ENCODE measurements around the gene NOP53. TPM values are rescaled to one million over a fixed set of nuclear protein-coding genes. Genes with fewer than 3 reads are reported as not detected.

Gene NOP53
- total and polyA plus RNA-seq, 10 donors = 280 to 858 (median 406) TPM

- Histone ChIP-seq H3K4me3 (no peak overlapping the region), H3K27ac (no peak overlapping the region), H3K9me3 (peaks cover 0 to 11% (median 0%) of the 10 kb centered on the region in 8 donors), H3K27me3 (replicated peaks in 1 of 7) (peaks cover 0 to 13% (median 0%) of the 10 kb centered on the region in 7 donors), H3K4me1 (no peaks in the 10 kb centered on the region), H3K36me3 (no peaks in the 10 kb centered on the region)
- WGBS, 5 donors = 57 to 61% (median 58%) methylated on average over 14 of the region's 14 CpGs
- DNase-seq = no peak
- intact Hi-C loops (cut with DNase I; ENCODE audit: low total_unique reads) = no loop called here
- TF ChIP-seq POLR2A (IDR thresholded peaks at IDR 0.05) = no peak
- TF ChIP-seq POLR2AphosphoS5 (IDR thresholded peaks at IDR 0.05) = no peak
- no peak for TF ChIP-seq CTCF (IDR thresholded peaks at IDR 0.05 in 8 of 11, conservative IDR thresholded peaks at IDR 0.05 in 3 of 11)
These were observed 52.9 kb downstream of the NOP53 start for GRCh38 chr19:47797996-47798903.

GRCh38 chr19:47798904-47799266 lies 53.5 kb downstream of the NOP53 start:
- intact Hi-C loops (cut with DNase I; ENCODE audit: low total_unique reads) = no loop called here
- WGBS, 5 donors = 55 to 79% (median 77%) methylated on average over 4 of the region's 4 CpGs

GRCh38 chr19:47801270-47801669 lies 55.9 kb downstream of the NOP53 start:
- intact Hi-C loops (cut with DNase I; ENCODE audit: low total_unique reads) = no loop called here
- WGBS, 5 donors = 90 to 99% (median 94%) methylated on average over 4 of the region's 4 CpGs
- H3K4me3 ChIP-seq = no peak overlapping the region

More at GRCh38 chr19:47798904-47799266, 53.5 kb downstream of the NOP53 start:
- H3K4me1 ChIP-seq = no peaks in the 10 kb centered on the region
- DNase-seq = no peak
- no peak overlapping the region for H3K27ac ChIP-seq
- H3K27me3 ChIP-seq (replicated peaks in 1 of 7) = peaks cover 0 to 13% (median 0%) of the 10 kb centered on the region in 7 donors
- H3K9me3 ChIP-seq = peaks cover 0 to 11% (median 0%) of the 10 kb centered on the region in 8 donors
- no peak overlapping the region for H3K4me3 ChIP-seq
- TF ChIP-seq CTCF (IDR thresholded peaks at IDR 0.05 in 8 of 11, conservative IDR thresholded peaks at IDR 0.05 in 3 of 11) (no peak), POLR2AphosphoS5 (IDR thresholded peaks at IDR 0.05) (no peak), POLR2A (IDR thresholded peaks at IDR 0.05) (no peak)
- H3K36me3 ChIP-seq = no peaks in the 10 kb centered on the region

More at GRCh38 chr19:47801270-47801669, 55.9 kb downstream of the NOP53 start:
- Histone ChIP-seq H3K36me3 (no peaks in the 10 kb centered on the region), H3K4me1 (no peaks in the 10 kb centered on the region), H3K27me3 (replicated peaks in 1 of 7) (peaks cover 0 to 17% (median 0%) of the 10 kb centered on the region in 7 donors), H3K9me3 (peaks cover 0 to 11% (median 0%) of the 10 kb centered on the region in 8 donors), H3K27ac (no peak overlapping the region)
- TF ChIP-seq POLR2AphosphoS5 (IDR thresholded peaks at IDR 0.05) = no peak
- TF ChIP-seq POLR2A (IDR thresholded peaks at IDR 0.05) = no peak
- no peak for TF ChIP-seq CTCF (IDR thresholded peaks at IDR 0.05 in 8 of 11, conservative IDR thresholded peaks at IDR 0.05 in 3 of 11)
- no peak for DNase-seq

Measured in spleen (tissue), 11 donors.